ENCODE results near the gene CES2.

GRCh38 chr16:66920299-66920590, 15.1 kb upstream of the CES2 start:
- TF ChIP-seq POLR2AphosphoS5 (IDR thresholded peaks at IDR 0.05; ENCODE audit: insufficient read depth, low read depth, low read length) (no peak), CTCF (IDR thresholded peaks at IDR 0.05; ENCODE audit: extremely low read depth in 1 of 2, insufficient read depth in 1 of 2, low read depth in 1 of 2, low read length in 2 of 2) (no peak), POLR2A (IDR thresholded peaks at IDR 0.05; ENCODE audit: low read depth, low read length) (no peak), JUN (IDR thresholded peaks at IDR 0.05; ENCODE audit: borderline replicate concordance, insufficient read depth, insufficient read length, low read depth) (no peak), FOS (IDR thresholded peaks at IDR 0.05; ENCODE audit: borderline replicate concordance, insufficient read depth, low read length) (no peak), EZH2 (IDR thresholded peaks at IDR 0.05; ENCODE audit: borderline replicate concordance, low read depth, low read length, severe bottlenecking) (no peak)
- TF ChIP-seq, protein P1, sequence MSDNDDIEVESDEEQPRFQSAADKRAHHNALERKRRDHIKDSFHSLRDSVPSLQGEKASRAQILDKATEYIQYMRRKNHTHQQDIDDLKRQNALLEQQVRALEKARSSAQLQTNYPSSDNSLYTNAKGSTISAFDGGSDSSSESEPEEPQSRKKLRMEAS (IDR thresholded peaks at IDR 0.05; ENCODE audit: insufficient read depth, insufficient read length): no peak

All from endothelial cell of umbilical vein (primary cell).